H1 (cell line): ENCODE results near the gene ACTL7A. TPM values are rescaled to one million over a fixed set of nuclear protein-coding genes. Genes with fewer than 3 reads are reported as not detected.

ENCODE experiments used
- CTCF ChIA-PET: fragments of 300-600 bp; sonication (Branson Sonifier 250); formaldehyde crosslinking; loops from one replicate; lab custom pipeline; 2021; ENCODE audit not compliant: partially characterized antibody; lab: Charles Lee
- POLR2A ChIA-PET: fragments of 300-600 bp; sonication (Branson Sonifier 250); formaldehyde crosslinking; loops from one replicate; lab custom pipeline; 2021; ENCODE audit warnings: inconsistent platforms; ENCODE audit not compliant: partially characterized antibody; lab: Charles Lee
- DNase-seq, 2 experiments: peaks; one replicate each; pipeline versions ENCODE4 v3.0.0 to v3.0.0-alpha.2; 2010 to 2022; ENCODE audit warnings: low spot score in 2 of 2, low read depth in 1 of 2, mixed read lengths in 1 of 2
- FAIRE-seq: peaks from 2 replicates; lab custom pipeline; 2011; peaks lifted over from hg19 to GRCh38; lab: Jason Lieb, UNC
- H2AFZ ChIP-seq: 2 replicates; pipeline ENCODE4 v1.8.1; 2012; ENCODE audit warnings: low read length, inconsistent platforms
- H2AK5ac ChIP-seq: 2 replicates; pipeline ENCODE4 v1.6.1; 2013; ENCODE audit warnings: low read depth, low read length
- H2BK120ac ChIP-seq: replicated peaks from 2 replicates; pipeline ENCODE3; 2013; ENCODE audit warnings: low read depth, low read length, inconsistent platforms
- H2BK12ac ChIP-seq: 2 replicates; pipeline ENCODE4 v1.6.1; 2013; ENCODE audit warnings: low read depth, low read length
- H2BK15ac ChIP-seq: 2 replicates; pipeline ENCODE4 v1.6.1; 2013; ENCODE audit warnings: low read length
- H2BK20ac ChIP-seq: 2 replicates; pipeline ENCODE4 v1.6.1; 2013; ENCODE audit warnings: low read length
- H2BK5ac ChIP-seq: 2 replicates; pipeline ENCODE4 v1.6.1; 2013; ENCODE audit warnings: low read depth, low read length
- H3K14ac ChIP-seq: 2 replicates; pipeline ENCODE4 v1.6.1; 2013; ENCODE audit warnings: inconsistent platforms; ENCODE audit not compliant: insufficient read length
- H3K18ac ChIP-seq: 2 replicates; pipeline ENCODE4 v1.6.1; 2013; ENCODE audit warnings: low read length; ENCODE audit errors: extremely low read depth
- H3K23ac ChIP-seq: 2 replicates; pipeline ENCODE4 v1.6.1; 2013; ENCODE audit warnings: inconsistent platforms; ENCODE audit not compliant: insufficient read length
- H3K23me2 ChIP-seq: 2 replicates; pipeline ENCODE4 v1.6.1; 2013; ENCODE audit warnings: low read depth, low read length
- H3K27ac ChIP-seq: 2 replicates; pipeline ENCODE4 v1.6.1; 2011; ENCODE audit warnings: low read depth, low read length, inconsistent platforms
- H3K27me3 ChIP-seq, 4 experiments: replicated peaks in 1 of 4; 1 replicate in 1 of 4; 2 replicates in 3 of 4; pipeline versions ENCODE4 v1.6.1 to v1.8.1; 2011 to 2013; ENCODE audit warnings: low read length in 3 of 4, mild to moderate bottlenecking in 3 of 4, inconsistent platforms in 2 of 4, mixed read lengths in 2 of 4, moderate library complexity in 1 of 4; ENCODE audit not compliant: control insufficient read depth in 3 of 4, insufficient read depth in 3 of 4; ENCODE audit errors: extremely low read depth in 1 of 4
- H3K36me3 ChIP-seq, 4 experiments: 2 replicates each; pipeline versions ENCODE4 v1.6.1 to v1.8.1; 2011 to 2013; ENCODE audit warnings: mild to moderate bottlenecking in 4 of 4, low read length in 3 of 4, moderate library complexity in 2 of 4, control low read depth in 1 of 4, inconsistent platforms in 1 of 4; ENCODE audit not compliant: insufficient read depth in 4 of 4, control insufficient read depth in 2 of 4
- H3K4ac ChIP-seq: replicated peaks from 2 replicates; pipeline ENCODE3; 2013; ENCODE audit warnings: low read length, low read depth, mixed read lengths, inconsistent platforms; ENCODE audit not compliant: insufficient read length
- H3K4me1 ChIP-seq, 4 experiments: replicated peaks in 1 of 4; 1 replicate in 1 of 4; 2 replicates in 3 of 4; pipeline versions ENCODE4 v1.6.1 to v1.8.1; 2011 to 2013; ENCODE audit warnings: low read length in 3 of 4, inconsistent platforms in 2 of 4, mixed read lengths in 1 of 4; ENCODE audit not compliant: insufficient read depth in 4 of 4, control insufficient read depth in 3 of 4
- H3K4me2 ChIP-seq, 2 experiments: 2 replicates each; pipeline versions ENCODE4 v1.6.1 to v1.8.1; 2011 to 2013; ENCODE audit warnings: low read depth in 2 of 2, low read length in 2 of 2, control low read depth in 1 of 2, inconsistent platforms in 1 of 2, mild to moderate bottlenecking in 1 of 2; ENCODE audit not compliant: insufficient read depth in 1 of 2
- H3K4me3 ChIP-seq, 4 experiments: fragments of 200-600, 300-600 bp in 1 of 4; sonication (generic), shearing (Covaris generic), sonication (Bioruptor Twin) in 1 of 4; 2 replicates each; pipeline versions ENCODE4 v1.5.1 to v1.8.1; 2011 to 2016; ENCODE audit warnings: low read length in 4 of 4, low read depth in 3 of 4, control low read depth in 2 of 4, inconsistent platforms in 2 of 4, mild to moderate bottlenecking in 2 of 4, mixed read lengths in 1 of 4, moderate library complexity in 1 of 4; ENCODE audit not compliant: insufficient read depth in 2 of 4; ENCODE audit errors: extremely low read depth in 1 of 4
- H3K56ac ChIP-seq: replicated peaks from 2 replicates; pipeline ENCODE3; 2013; ENCODE audit warnings: low read depth, mild to moderate bottlenecking, mixed read lengths, low read length, inconsistent platforms; ENCODE audit not compliant: insufficient read length
- H3K79me1 ChIP-seq: 2 replicates; pipeline ENCODE4 v1.6.1; 2013; ENCODE audit warnings: low read depth, low read length, control low read depth
- H3K79me2 ChIP-seq, 2 experiments: 2 replicates each; pipeline versions ENCODE4 v1.6.1 to v1.8.1; 2012 to 2013; ENCODE audit warnings: low read length in 2 of 2, mild to moderate bottlenecking in 2 of 2, inconsistent platforms in 1 of 2; ENCODE audit not compliant: insufficient read depth in 2 of 2, control insufficient read depth in 1 of 2
- H3K9ac ChIP-seq, 4 experiments: replicated peaks in 1 of 4; 1 replicate in 1 of 4; 2 replicates in 3 of 4; pipeline versions ENCODE4 v1.6.1 to v1.8.1; 2011 to 2013; ENCODE audit warnings: low read depth in 3 of 4, low read length in 3 of 4, control low read depth in 2 of 4, mild to moderate bottlenecking in 2 of 4, moderate library complexity in 2 of 4, inconsistent platforms in 1 of 4; ENCODE audit errors: extremely low read depth in 1 of 4
- H3K9me3 ChIP-seq, 2 experiments: 2 replicates each; pipeline versions ENCODE4 v1.6.1 to v1.8.1; 2012 to 2013; ENCODE audit warnings: mild to moderate bottlenecking in 2 of 2, moderate library complexity in 2 of 2, control low read depth in 1 of 2, inconsistent platforms in 1 of 2, low read depth in 1 of 2, low read length in 1 of 2, mixed read lengths in 1 of 2; ENCODE audit not compliant: insufficient read depth in 2 of 2
- H4K20me1 ChIP-seq, 2 experiments: replicated peaks in 1 of 2; 2 replicates each; pipeline versions ENCODE3 to v1.8.1; 2011 to 2013; ENCODE audit warnings: inconsistent platforms in 2 of 2, low read length in 2 of 2, mild to moderate bottlenecking in 1 of 2; ENCODE audit not compliant: insufficient read depth in 2 of 2, control insufficient read depth in 1 of 2
- H4K5ac ChIP-seq: 2 replicates; pipeline ENCODE4 v1.6.1; 2013; ENCODE audit warnings: low read length, low read depth, mixed read lengths, inconsistent platforms; ENCODE audit not compliant: insufficient read length
- H4K8ac ChIP-seq: 2 replicates; pipeline ENCODE4 v1.8.0; 2013; ENCODE audit warnings: mild to moderate bottlenecking, moderate library complexity, low read length, inconsistent platforms; ENCODE audit not compliant: insufficient read depth; ENCODE audit errors: extremely low read depth
- H4K91ac ChIP-seq: replicated peaks from 2 replicates; pipeline ENCODE3; 2013; ENCODE audit warnings: low read length, mixed read lengths, inconsistent platforms; ENCODE audit not compliant: insufficient read length
- ASH2L ChIP-seq: fragments of 200-600, 300-600 bp; sonication (generic); IDR thresholded peaks from one replicate; pipeline ENCODE4 v1.7.1; 2017; ENCODE audit warnings: low read length
- CHD2 ChIP-seq: IDR thresholded peaks from 2 replicates; pipeline ENCODE4 v1.6.1; 2012; ENCODE audit warnings: low read length, improper control_type of control experiment
- NRF1 ChIP-seq: IDR thresholded peaks from 2 replicates; pipeline ENCODE4 v1.6.1; 2011; ENCODE audit warnings: mild to moderate bottlenecking, low read depth, low read length, improper control_type of control experiment
- RBBP5 ChIP-seq: IDR thresholded peaks from 2 replicates; pipeline ENCODE4 v1.7.1; 2012; ENCODE audit warnings: low read depth, mild to moderate bottlenecking, inconsistent platforms, low read length, moderate library complexity, borderline replicate concordance
- SIN3A ChIP-seq, 2 experiments: IDR thresholded peaks in 1 of 2; conservative IDR thresholded peaks in 1 of 2; 2 replicates each; pipeline ENCODE4 v1.6.1; 2011 to 2012; ENCODE audit warnings: low read length in 2 of 2, improper control_type of control experiment in 1 of 2, low read depth in 1 of 2, mild to moderate bottlenecking in 1 of 2
- SIX5 ChIP-seq: IDR thresholded peaks from 2 replicates; pipeline ENCODE4 v1.6.1; 2011; ENCODE audit warnings: mild to moderate bottlenecking, low read depth, low read length
- polyA plus RNA-seq, 7 experiments: library from polyadenylated mRNA; depleted of rRNA in 3 of 7; stranded (reverse) in 5 of 7; unstranded in 2 of 7; fragments of >200 nt in 5 of 7; fragments of 200-250 nt in 2 of 7; gene quantifications; 1 replicate in 5 of 7; 2 replicates in 1 of 7; 4 replicates in 1 of 7; pipeline versions ENCODE4 v1.2.1 to v1.2.3, GENCODE V29; 2011 to 2013; ENCODE audit warnings: missing spikeins in 2 of 7, mixed read lengths in 2 of 7
- total RNA-seq: library from RNA; stranded (reverse); fragmentation: NEBNext Ultra II Directional; extraction: Animal tissue kit (Norgen Biotek cat#: 25700); gene quantifications from 2 replicates; pipeline ENCODE4 v1.2.1, GENCODE V29; 2021

The ACTL7A gene
- total and polyA plus RNA-seq, 2 of the 8 experiments (the other 6 are each of a cell fraction or from before 2014, with no cell fraction given): not detected

DNA sequence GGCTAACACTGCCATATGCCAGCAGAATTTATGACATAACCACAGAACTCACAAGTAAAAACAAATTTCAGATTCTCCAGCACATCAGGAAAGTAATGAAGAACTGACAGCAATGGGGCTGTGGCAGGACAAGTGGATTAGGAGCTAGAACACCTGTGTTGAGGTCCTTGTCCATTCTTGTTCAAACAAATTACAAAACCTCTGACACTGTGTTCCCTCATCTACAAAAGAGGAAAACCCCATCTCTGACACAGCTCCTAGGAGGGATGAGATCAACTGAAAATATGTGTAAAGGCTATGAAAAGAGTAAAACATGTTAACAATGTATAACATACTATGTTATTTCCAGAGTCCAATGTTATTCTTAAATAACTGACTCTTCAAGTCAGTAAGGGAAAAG is 48.3 kb downstream of the ACTL7A start:
- H3K27me3 ChIP-seq: no peaks in the 10 kb centered on the region
- H3K14ac ChIP-seq: no peak overlapping the region
- no peak overlapping the region for H4K91ac ChIP-seq
- no peak for TF ChIP-seq NRF1
- TF ChIP-seq CHD2: no peak
- TF ChIP-seq ASH2L: no peak
- no peak for TF ChIP-seq RBBP5
- no peak for TF ChIP-seq SIX5
- TF ChIP-seq SIN3A (conservative IDR thresholded peaks at IDR 0.05 in 1 of 2, IDR thresholded peaks at IDR 0.05 in 1 of 2; ENCODE audit: low read depth in 1 of 2, low read length in 2 of 2): no peak
- no peaks in the 10 kb centered on the region for H3K4me1 ChIP-seq
- H2BK15ac ChIP-seq: no peak overlapping the region
- peaks cover 0 to 2% of the 10 kb centered on the region in 2 experiments for H4K20me1 ChIP-seq
- CTCF ChIA-PET: interaction anchor here (1.5 kb wide), 1 partner anchor 12 kb away, joined by 3 read pairs; no protein-coding TSS in a partner anchor
- H4K8ac ChIP-seq: no peak overlapping the region
- no peak overlapping the region for H3K4ac ChIP-seq
- no peak overlapping the region for H3K9ac ChIP-seq
- H2BK20ac ChIP-seq: no peak overlapping the region
- no peaks in the 10 kb centered on the region for H3K79me2 ChIP-seq
- no peak overlapping the region for H3K18ac ChIP-seq
- H3K9me3 ChIP-seq: no peaks in the 10 kb centered on the region
- H2BK5ac ChIP-seq: no peak overlapping the region
- POLR2A ChIA-PET: no interaction called here
- no peak overlapping the region for H2AFZ ChIP-seq
- H4K5ac ChIP-seq: no peak overlapping the region
- no peak overlapping the region for H2BK12ac ChIP-seq
- DNase-seq: no peak
- H3K79me1 ChIP-seq: no peaks in the 10 kb centered on the region
- FAIRE-seq: no peak
- no peak overlapping the region for H3K56ac ChIP-seq
- no peak overlapping the region for H3K27ac ChIP-seq
- no peak overlapping the region for H3K23ac ChIP-seq
- H3K4me3 ChIP-seq: no peak overlapping the region
- no peaks in the 10 kb centered on the region for H3K23me2 ChIP-seq
- H2BK120ac ChIP-seq: no peak overlapping the region
- peaks cover 8 to 59% (median 25%) of the 10 kb centered on the region in 4 experiments; a peak in 7 of 8 replicates for H3K36me3 ChIP-seq
- no peak overlapping the region for H2AK5ac ChIP-seq
- H3K4me2 ChIP-seq: no peak overlapping the region
